LNCaP clone FGC (cell line): ENCODE results near the gene SFSWAP.
"Not testable (repeated sequence)": the region's sequence is repeated elsewhere in the genome, so short reads cannot be mapped to it uniquely, and the experiment has no call there.

Experiments
- DNase-seq: peaks from one replicate; pipeline ENCODE4 v3.0.0-alpha.2; 2011; ENCODE audit warnings: low read depth
- H3K4me3 ChIP-seq: 2 replicates; pipeline ENCODE4 v1.5.1; 2011; ENCODE audit warnings: mild to moderate bottlenecking, low read depth, low read length, control low read depth
- TF ChIP-seq, protein P1 (sequence below): IDR thresholded peaks from 2 replicates; pipeline ENCODE4 v1.5.1; 2012; ENCODE audit warnings: mild to moderate bottlenecking; ENCODE audit not compliant: control insufficient read depth, insufficient read depth; ENCODE audit errors: extremely low read depth

SFSWAP gene

DNA sequence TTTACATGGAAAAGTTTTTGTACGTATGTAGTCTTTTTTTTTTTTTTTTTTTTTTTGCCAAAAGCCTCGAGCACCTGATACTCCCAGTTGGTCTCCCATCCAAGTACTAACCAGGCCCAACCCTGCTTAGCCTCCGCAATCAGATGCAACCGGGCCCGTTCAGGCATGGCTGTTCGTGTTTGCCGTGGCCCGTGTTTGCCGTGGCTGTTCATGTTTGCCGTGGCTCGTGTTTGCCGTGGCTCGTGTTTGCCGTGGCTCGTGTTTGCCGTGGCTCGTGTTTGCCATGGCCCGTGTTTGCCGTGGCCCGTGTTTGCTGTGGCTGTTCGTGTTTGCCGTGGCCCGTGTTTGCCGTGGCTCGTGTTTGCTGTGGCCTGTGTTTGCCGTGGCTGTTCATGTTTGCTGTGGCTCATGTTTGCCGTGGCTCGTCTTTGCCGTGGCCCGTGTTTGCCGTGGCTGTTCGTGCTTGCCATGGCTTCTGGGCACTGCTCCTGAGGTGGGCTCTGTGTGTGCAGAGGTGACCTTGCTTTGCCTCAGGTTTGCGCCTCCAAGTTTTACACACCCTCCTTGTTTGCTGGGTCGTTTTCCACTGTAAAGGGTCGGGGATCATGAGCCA lies 90.5 kb downstream of the SFSWAP start:
- TF ChIP-seq, protein P1, sequence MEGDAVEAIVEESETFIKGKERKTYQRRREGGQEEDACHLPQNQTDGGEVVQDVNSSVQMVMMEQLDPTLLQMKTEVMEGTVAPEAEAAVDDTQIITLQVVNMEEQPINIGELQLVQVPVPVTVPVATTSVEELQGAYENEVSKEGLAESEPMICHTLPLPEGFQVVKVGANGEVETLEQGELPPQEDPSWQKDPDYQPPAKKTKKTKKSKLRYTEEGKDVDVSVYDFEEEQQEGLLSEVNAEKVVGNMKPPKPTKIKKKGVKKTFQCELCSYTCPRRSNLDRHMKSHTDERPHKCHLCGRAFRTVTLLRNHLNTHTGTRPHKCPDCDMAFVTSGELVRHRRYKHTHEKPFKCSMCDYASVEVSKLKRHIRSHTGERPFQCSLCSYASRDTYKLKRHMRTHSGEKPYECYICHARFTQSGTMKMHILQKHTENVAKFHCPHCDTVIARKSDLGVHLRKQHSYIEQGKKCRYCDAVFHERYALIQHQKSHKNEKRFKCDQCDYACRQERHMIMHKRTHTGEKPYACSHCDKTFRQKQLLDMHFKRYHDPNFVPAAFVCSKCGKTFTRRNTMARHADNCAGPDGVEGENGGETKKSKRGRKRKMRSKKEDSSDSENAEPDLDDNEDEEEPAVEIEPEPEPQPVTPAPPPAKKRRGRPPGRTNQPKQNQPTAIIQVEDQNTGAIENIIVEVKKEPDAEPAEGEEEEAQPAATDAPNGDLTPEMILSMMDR = no peak
- H3K4me3 ChIP-seq = no peak overlapping the region
- no peak for DNase-seq

DNA sequence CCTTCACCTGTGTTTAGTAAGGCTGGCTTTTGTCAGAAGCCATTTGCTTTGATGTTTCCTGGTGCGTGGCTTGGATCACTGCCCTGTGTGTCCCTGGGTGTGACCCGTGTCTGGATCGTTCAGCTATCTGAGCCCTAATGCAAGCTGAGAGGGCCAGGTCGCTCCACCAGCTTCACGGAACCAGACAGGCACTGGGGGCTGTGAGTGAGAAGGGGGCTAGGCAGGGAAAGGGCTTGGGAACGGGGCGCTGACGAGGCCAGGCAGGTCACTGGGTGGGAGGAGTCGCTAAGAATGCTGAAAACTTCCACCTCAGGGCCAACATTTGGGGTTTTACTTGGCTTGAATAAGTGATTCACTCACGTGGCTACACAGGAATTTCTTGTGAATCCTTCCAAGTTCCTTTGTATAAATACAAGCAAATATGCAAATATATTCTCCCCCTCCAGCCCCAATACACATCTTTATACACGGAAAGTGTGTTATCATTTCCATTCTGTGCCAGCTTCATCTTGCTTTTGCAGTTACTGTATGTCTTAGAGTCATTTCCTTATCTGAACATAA lies 93.2 kb downstream of the SFSWAP start:
- no peak for DNase-seq
- TF ChIP-seq, protein P1 = no peak

DNA sequence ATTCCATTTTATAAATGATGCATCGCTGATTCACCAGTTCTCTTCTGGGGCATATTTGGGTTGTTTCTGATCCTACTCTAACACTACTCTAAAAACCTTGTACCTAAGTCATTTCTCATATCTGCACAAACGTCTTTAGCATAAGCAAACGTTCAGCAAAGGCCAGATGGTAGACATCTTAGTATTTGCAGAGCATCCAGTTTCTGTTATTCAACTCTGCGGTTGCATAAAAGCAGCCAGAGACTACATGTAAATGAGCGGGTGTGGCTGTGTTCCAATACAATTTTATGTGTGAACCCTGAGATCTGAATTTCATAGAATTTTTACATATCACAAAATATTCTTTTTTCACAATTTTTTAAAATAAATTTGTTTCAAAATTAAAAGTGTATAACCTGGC lies 94.5 kb downstream of the SFSWAP start:
- TF ChIP-seq, protein P1 = no peak
- H3K4me3 ChIP-seq = no peak overlapping the region
- DNase-seq = no peak

More for the DNA sequence above, 93.2 kb downstream of the SFSWAP start:
- no peak overlapping the region for H3K4me3 ChIP-seq

DNA sequence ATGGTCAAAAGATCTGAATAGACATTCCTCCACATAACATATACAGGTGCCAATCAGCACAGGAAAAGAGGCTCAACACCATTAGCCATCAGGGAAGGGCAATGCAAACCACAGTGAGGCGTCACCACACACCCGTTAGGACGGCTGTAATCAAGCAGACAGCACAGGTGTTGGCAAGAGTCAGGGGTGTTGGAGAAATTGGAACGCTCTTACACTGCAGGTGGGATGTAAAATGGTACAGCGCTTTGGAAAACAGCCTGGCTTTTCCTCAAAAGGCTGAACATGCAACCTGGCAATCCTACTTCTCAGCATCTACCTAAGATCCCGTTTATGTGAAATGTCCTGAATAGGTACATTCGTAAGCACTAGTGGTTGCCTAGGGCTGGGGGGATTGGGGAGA lies 95.8 kb downstream of the SFSWAP start:
- TF ChIP-seq, protein P1 = no peak
- no peak for DNase-seq
- H3K4me3 ChIP-seq = no peak overlapping the region

DNA sequence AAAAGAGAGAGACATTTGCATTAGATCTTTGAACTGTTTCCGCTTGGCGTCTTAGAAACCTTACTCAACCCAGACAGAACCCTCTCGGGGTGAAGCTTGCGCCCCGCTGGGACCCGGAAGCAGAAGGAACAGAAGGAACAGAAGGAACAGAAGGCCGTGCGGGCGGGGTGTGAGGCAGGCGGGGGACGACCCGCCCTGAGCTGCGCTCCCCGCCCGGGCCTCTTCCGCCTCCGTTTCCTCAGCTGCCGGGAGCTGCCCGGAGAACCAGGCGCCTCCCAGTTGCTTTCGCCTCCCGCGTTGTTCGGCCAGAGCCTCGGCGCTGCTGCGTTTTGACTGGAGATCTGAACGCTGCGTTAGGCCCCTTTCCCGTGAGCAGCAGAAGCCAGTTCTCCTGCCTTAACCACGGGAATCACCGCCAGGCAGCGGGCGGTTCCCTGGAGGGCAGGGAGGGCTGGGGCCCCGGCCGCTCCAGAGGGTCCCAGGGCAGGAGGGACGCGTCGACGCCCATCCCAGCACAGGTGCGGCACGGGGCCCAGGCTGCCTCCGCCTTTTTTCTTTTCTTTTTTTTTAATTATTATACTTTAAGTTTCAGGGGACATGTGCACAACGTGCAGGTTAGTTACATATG lies 98.0 kb downstream of the SFSWAP start:
- H3K4me3 ChIP-seq = no peak overlapping the region

DNA sequence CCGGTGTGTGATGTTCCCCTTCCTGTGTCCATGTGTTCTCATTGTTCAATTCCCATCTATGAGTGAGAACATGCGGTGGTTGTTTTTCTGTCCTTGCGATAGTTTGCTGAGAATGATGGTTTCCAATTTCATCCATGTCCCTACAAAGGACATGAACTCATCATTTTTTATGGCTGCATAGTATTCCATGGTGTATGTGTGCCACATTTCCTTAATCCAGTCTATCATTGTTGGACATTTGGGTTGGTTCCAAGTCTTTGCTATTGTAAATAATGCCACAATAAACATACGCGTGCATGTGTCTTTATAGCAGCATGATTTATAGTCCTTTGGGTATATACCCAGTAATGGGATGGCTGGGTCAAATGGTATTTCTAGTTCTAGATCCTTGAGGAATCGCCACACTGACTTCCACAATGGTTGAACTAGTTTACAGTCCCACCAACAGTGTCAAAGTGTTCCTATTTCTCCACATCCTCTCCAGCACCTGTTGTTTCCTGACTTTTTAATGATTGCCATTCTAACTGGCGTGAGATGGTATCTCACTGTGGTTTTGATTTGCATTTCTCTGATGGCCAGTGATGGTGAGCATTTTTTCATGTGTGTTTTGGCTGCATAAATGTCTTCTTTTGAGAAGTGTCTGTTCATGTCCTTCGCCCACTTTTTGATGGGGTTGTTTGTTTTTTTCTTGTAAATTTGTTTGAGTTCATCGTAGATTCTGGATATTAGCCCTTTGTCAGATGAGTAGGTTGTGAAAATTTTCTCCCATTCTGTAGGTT lies 98.8 kb downstream of the SFSWAP start:
- DNase-seq, H3K4me3 ChIP-seq: not testable (repeated sequence)

More for the DNA sequence above, 98.0 kb downstream of the SFSWAP start:
- TF ChIP-seq, protein P1 = no peak
- no peak for DNase-seq

DNA sequence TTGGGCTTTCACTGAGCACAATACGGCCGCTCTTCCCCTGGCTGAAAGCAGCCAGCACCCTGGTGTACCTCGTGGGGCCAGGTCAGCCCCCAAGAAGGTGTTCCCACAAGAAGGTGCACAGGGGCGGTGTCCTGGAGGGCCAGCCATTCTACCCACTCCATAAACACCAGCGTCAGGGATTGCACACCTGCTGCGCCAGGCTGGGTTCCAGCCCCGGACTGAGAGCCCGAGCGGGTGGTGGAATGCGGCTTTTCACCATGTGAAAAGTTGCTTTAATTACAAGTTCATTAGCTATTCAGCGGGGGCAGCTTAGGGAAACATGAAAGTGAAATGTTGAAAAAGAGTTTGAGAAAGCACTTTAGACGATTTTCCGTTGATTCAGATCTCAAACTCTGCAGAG lies 99.8 kb downstream of the SFSWAP start:
- TF ChIP-seq, protein P1 = no peak
- no peak for DNase-seq
- no peak overlapping the region for H3K4me3 ChIP-seq
